ENCODE results near the gene SETD3. TPM values are rescaled to one million over a fixed set of nuclear protein-coding genes. Genes with fewer than 3 reads are reported as not detected.

Gene SETD3
- total and polyA plus RNA-seq, 8 donors: 36.3 to 78.7 (median 40.5) TPM

GRCh38 chr14:99462210-99462609 lies 18.4 kb downstream of the SETD3 start:
- no peak for TF ChIP-seq CTCF (IDR thresholded peaks at IDR 0.05)
- intact Hi-C loops (cut with DNase I): no loop called here
- Histone ChIP-seq H3K4me1 (peaks cover 3 to 9% of the 10 kb centered on the region in 2 donors), H3K27ac (no peak overlapping the region), H3K4me3 (no peak overlapping the region), H3K9me3 (no peaks in the 10 kb centered on the region), H3K27me3 (no peaks in the 10 kb centered on the region), H3K36me3 (peaks cover 0 to 80% of the 10 kb centered on the region in 2 donors)
- DNase-seq (no peak), ATAC-seq (no peak)

- no peak for TF ChIP-seq CTCF (IDR thresholded peaks at IDR 0.05)
- Histone ChIP-seq H3K27ac (no peak overlapping the region), H3K36me3 (peaks cover 0 to 87% of the 10 kb centered on the region in 2 donors), H3K27me3 (no peaks in the 10 kb centered on the region), H3K4me3 (no peak overlapping the region), H3K4me1 (peaks cover 0 to 4% of the 10 kb centered on the region in 2 donors), H3K9me3 (no peaks in the 10 kb centered on the region)
- intact Hi-C loops (cut with DNase I): no loop called here
- no peak for ATAC-seq
- DNase-seq: no peak
Measured at GRCh38 chr14:99461411-99462085, 19.1 kb downstream of the SETD3 start.

GRCh38 chr14:99460793-99461192 lies 19.9 kb downstream of the SETD3 start:
- ATAC-seq (no peak), DNase-seq (no peak)
- peaks cover 0 to 94% of the 10 kb centered on the region in 2 donors for H3K36me3 ChIP-seq
- intact Hi-C loops (cut with DNase I): no loop called here
- no peaks in the 10 kb centered on the region for H3K9me3 ChIP-seq
- no peaks in the 10 kb centered on the region for H3K27me3 ChIP-seq
- no peak for TF ChIP-seq CTCF (IDR thresholded peaks at IDR 0.05)
- peaks cover 0 to 4% of the 10 kb centered on the region in 2 donors for H3K4me1 ChIP-seq
- no peak overlapping the region for H3K27ac ChIP-seq
- H3K4me3 ChIP-seq: no peak overlapping the region

- no peaks in the 10 kb centered on the region for H3K9me3 ChIP-seq
- DNase-seq (no peak), ATAC-seq (no peak)
- no peaks in the 10 kb centered on the region for H3K27me3 ChIP-seq
- H3K36me3 ChIP-seq: peaks cover 0 to 96% of the 10 kb centered on the region in 2 donors
- H3K27ac ChIP-seq: no peak overlapping the region
- TF ChIP-seq CTCF (IDR thresholded peaks at IDR 0.05): no peak
- intact Hi-C loops (cut with DNase I): no loop called here
- no peak overlapping the region for H3K4me3 ChIP-seq
- H3K4me1 ChIP-seq: peaks cover 0 to 4% of the 10 kb centered on the region in 2 donors
Measured at GRCh38 chr14:99459481-99460100, 21.1 kb downstream of the SETD3 start.

GRCh38 chr14:99454246-99454645 lies 26.4 kb downstream of the SETD3 start:
- intact Hi-C loops (cut with DNase I): no loop called here
- no peak overlapping the region for H3K4me3 ChIP-seq
- H3K4me1 ChIP-seq: no peaks in the 10 kb centered on the region
- peaks cover 0 to 96% of the 10 kb centered on the region in 2 donors for H3K36me3 ChIP-seq
- no peak overlapping the region for H3K27ac ChIP-seq
- no peaks in the 10 kb centered on the region for H3K9me3 ChIP-seq
- ATAC-seq (no peak), DNase-seq (no peak)
- TF ChIP-seq CTCF (IDR thresholded peaks at IDR 0.05): no peak
- no peaks in the 10 kb centered on the region for H3K27me3 ChIP-seq

Data from left lung (tissue), 10 donors.